Endodermal cell (in vitro differentiated cells): ENCODE results near the gene THNSL1. TPM values are rescaled to one million over a fixed set of nuclear protein-coding genes. Genes with fewer than 3 reads are reported as not detected.

Experiments
- DNase-seq: peaks from one replicate; pipeline ENCODE4 v3.0.0-alpha.2; 2017
- H3K27ac ChIP-seq: 2 replicates; pipeline ENCODE4 v1.5.1; 2013; ENCODE audit warnings: mild to moderate bottlenecking, low read depth, low read length, moderate library complexity
- H3K27me3 ChIP-seq: 2 replicates; pipeline ENCODE4 v1.6.1; 2013; ENCODE audit warnings: mild to moderate bottlenecking, low read length, moderate library complexity; ENCODE audit not compliant: insufficient read depth, control insufficient read depth, poor library complexity, severe bottlenecking
- H3K36me3 ChIP-seq: 2 replicates; pipeline ENCODE4 v1.7.0; 2013; ENCODE audit warnings: mild to moderate bottlenecking, low read length, moderate library complexity; ENCODE audit not compliant: control insufficient read depth, insufficient read depth
- H3K4me1 ChIP-seq: one replicate; pipeline ENCODE4 v1.7.0; 2013; ENCODE audit warnings: low read length; ENCODE audit not compliant: control insufficient read depth, insufficient read depth
- H3K4me3 ChIP-seq: 2 replicates; pipeline ENCODE4 v1.5.1; 2013; ENCODE audit warnings: mild to moderate bottlenecking, low read length, moderate library complexity
- H3K9ac ChIP-seq: 2 replicates; pipeline ENCODE4 v1.6.1; 2013; ENCODE audit warnings: mild to moderate bottlenecking, low read length, moderate library complexity; ENCODE audit not compliant: poor library complexity, severe bottlenecking; ENCODE audit errors: extremely low read depth
- H3K9me3 ChIP-seq: 2 replicates; pipeline ENCODE4 v1.6.1; 2013; ENCODE audit warnings: mild to moderate bottlenecking, low read length, moderate library complexity; ENCODE audit not compliant: control insufficient read depth
- H3K27ac Mint-ChIP-seq: 2 replicates; pipeline ENCODE4 v1.8.0; 2020; ENCODE audit warnings: mixed read lengths
- H3K27me3 Mint-ChIP-seq: 2 replicates; pipeline ENCODE4 v1.8.0; 2021; ENCODE audit warnings: mild to moderate bottlenecking, mixed read lengths; ENCODE audit not compliant: insufficient read depth
- H3K36me3 Mint-ChIP-seq: 2 replicates; pipeline ENCODE4 v1.8.0; 2020; ENCODE audit warnings: low read depth, mixed read lengths
- H3K4me1 Mint-ChIP-seq: 2 replicates; pipeline ENCODE4 v1.8.0; 2020; ENCODE audit warnings: mixed read lengths
- H3K4me3 Mint-ChIP-seq: 2 replicates; pipeline ENCODE4 v1.8.0; 2020; ENCODE audit warnings: mild to moderate bottlenecking, moderate library complexity, mixed read lengths
- H3K9me3 Mint-ChIP-seq: 2 replicates; pipeline ENCODE4 v1.8.0; 2020; ENCODE audit warnings: mild to moderate bottlenecking, mixed read lengths
- WGBS, 2 experiments: methylation state at CpG; one replicate each; pipeline versions ENCODE4 v1.1.5 to v1.1.7; 2013; ENCODE audit warnings: missing lambda C conversion rate in 2 of 2, mixed read lengths in 1 of 2; ENCODE audit not compliant: insufficient coverage in 1 of 2, insufficient read length in 1 of 2; 5-methylcytosine and 5-hydroxymethylcytosine counted together
- total RNA-seq, 2 donors: library from RNA; stranded (reverse); fragmentation: NEBNext Ultra II Directional in 1 of 2; extraction: Animal tissue kit (Norgen Biotek cat#: 25700) in 1 of 2; gene quantifications; 2 replicates in 1 of 2; 3 replicates in 1 of 2; pipeline ENCODE4 v1.2.1, GENCODE V29; 2021
- TF ChIP-seq, protein P1 (sequence below): fragments of 200-600 bp; sonication (generic); conservative IDR thresholded peaks from 2 replicates; pipeline ENCODE4 v1.5.0; 2021; ENCODE audit warnings: antibody characterized with exemption, mild to moderate bottlenecking

THNSL1 gene
- total RNA-seq, 2 donors from 2014 or later: 7.2 to 8.7 TPM

DNA sequence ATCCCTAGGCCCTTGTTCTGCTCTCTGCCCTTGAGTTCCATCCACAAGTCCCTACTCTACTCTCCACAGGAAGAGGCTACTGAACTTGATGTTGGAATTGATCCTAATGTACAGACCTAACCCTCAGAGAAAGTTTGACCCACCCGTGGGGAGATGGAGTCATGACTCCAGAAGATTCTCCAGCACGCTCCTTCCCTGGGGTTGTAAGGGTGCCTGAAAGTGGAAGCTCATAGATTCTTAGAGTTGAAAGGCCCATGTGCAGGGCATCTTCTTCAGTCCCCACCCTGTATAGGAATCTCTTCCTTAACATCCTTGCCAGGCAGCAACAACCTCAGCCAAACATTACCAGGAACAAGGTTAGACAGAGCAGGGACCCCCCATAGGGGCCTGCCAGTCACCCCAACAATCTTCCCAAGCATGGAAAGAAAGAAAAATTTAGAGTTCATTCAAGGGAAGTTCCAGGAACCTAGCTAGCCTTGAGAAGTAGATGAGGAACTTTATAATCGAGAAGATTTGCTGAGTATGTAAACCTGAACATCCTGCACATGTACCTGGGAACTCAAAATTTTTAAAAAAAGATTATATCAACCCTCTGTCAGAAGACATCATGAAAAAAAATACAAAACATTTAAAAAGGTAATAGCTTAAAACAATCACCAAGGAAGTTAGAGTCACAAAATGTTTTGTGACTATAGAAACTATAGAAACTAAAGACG, 49.5 kb downstream of the THNSL1 start:
- TF ChIP-seq, protein P1, sequence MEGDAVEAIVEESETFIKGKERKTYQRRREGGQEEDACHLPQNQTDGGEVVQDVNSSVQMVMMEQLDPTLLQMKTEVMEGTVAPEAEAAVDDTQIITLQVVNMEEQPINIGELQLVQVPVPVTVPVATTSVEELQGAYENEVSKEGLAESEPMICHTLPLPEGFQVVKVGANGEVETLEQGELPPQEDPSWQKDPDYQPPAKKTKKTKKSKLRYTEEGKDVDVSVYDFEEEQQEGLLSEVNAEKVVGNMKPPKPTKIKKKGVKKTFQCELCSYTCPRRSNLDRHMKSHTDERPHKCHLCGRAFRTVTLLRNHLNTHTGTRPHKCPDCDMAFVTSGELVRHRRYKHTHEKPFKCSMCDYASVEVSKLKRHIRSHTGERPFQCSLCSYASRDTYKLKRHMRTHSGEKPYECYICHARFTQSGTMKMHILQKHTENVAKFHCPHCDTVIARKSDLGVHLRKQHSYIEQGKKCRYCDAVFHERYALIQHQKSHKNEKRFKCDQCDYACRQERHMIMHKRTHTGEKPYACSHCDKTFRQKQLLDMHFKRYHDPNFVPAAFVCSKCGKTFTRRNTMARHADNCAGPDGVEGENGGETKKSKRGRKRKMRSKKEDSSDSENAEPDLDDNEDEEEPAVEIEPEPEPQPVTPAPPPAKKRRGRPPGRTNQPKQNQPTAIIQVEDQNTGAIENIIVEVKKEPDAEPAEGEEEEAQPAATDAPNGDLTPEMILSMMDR: no peak
- Histone ChIP-seq H3K4me3 (no peak overlapping the region), H3K27me3 (no peaks in the 10 kb centered on the region), H3K36me3 (no peaks in the 10 kb centered on the region), H3K27ac (no peak overlapping the region), H3K4me1 (peaks cover 2% of the 10 kb centered on the region), H3K9me3 (no peaks in the 10 kb centered on the region), H3K9ac (no peak overlapping the region)
- no peak for DNase-seq
- Mint-ChIP-seq H3K27ac (no peak overlapping the region), H3K4me1 (peaks cover 8% of the 10 kb centered on the region), H3K27me3 (peaks cover 34% of the 10 kb centered on the region), H3K36me3 (no peaks in the 10 kb centered on the region), H3K9me3 (no peaks in the 10 kb centered on the region), H3K4me3 (no peak overlapping the region)
- 92 to 94% methylated on average over 3 to 4 of the region's 4 CpGs for WGBS, 2 experiments

DNA sequence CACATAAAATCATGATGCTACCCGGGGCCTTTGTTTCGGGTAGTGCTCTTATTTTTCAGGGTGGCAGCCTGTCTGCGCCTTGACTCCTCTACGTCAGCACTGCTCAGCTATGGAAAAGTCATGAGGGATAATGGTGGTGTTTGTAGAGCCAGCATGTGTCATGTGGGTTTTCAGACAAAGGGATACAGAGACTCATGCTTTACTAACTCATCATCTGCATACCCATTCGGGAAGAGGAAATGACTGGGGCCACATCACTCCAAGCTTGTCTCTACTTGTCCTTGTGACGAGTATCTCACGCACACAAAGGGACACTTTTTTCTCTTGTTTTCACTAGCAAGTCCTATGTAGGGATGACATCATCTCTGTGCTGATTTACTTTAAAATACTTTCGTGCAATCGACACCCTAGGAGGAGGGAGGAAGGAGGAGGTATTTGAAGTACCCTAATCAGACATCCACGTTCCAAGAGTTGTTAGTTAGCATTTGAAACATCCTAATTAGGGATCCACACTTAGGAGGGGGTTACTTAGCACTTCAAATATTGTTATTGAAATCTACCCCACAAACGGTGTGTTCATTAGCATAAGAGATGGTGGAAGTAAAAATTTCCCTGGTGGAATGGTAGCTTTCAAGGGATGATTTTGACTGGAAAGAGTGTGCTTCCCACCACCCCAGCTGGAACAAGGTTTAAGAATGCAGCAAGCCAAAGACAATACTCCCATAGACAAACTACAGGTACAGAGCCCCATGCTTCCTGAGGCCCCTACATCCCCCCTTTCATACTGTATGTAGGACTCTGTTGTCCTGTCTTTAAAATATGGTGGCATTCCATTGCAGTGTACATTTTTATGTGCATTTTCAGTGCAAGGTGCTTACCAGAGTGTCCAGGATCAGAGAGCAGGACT, 52.0 kb downstream of the THNSL1 start:
- H3K9ac ChIP-seq: no peak overlapping the region
- H3K27ac Mint-ChIP-seq: no peak overlapping the region

DNA sequence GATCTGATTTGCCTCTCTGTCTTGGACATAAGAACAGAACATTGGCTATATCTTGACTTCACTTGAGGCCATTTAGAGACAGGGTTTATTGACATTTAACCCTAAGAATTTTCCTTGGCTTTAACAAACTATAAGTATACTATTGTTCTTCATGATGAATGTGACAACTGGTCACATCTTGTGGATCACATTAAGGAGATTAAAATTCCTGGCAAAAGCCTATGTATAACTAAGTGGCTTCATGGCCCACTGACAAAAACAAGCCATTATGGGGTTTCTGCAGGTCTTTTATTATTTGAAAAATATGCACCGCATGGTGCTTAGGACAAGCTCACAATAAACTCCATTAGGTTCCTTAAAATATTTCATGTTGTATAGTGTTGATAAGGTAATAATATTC, 54.8 kb downstream of the THNSL1 start:
- H3K4me3 ChIP-seq: no peak overlapping the region
- H3K27me3 ChIP-seq: peaks cover 35% of the 10 kb centered on the region
- peaks cover 57% of the 10 kb centered on the region for H3K27me3 Mint-ChIP-seq
- H3K27ac ChIP-seq: no peak overlapping the region
- peaks cover 2% of the 10 kb centered on the region for H3K4me1 ChIP-seq
- no peaks in the 10 kb centered on the region for H3K36me3 ChIP-seq
- DNase-seq: no peak
- H3K9ac ChIP-seq: no peak overlapping the region
- no peaks in the 10 kb centered on the region for H3K9me3 ChIP-seq
- H3K4me1 Mint-ChIP-seq: peaks cover 8% of the 10 kb centered on the region
- TF ChIP-seq, protein P1: no peak
- no peaks in the 10 kb centered on the region for H3K9me3 Mint-ChIP-seq
- H3K27ac Mint-ChIP-seq: no peak overlapping the region
- no peaks in the 10 kb centered on the region for H3K36me3 Mint-ChIP-seq
- H3K4me3 Mint-ChIP-seq: no peak overlapping the region
- WGBS, 2 experiments: 89% methylated on average over 1 of the region's 1 CpG; no CpG with 5 or more reads in 1 of the 2 experiments

More for the DNA sequence above, 52.0 kb downstream of the THNSL1 start:
- Mint-ChIP-seq H3K4me1 (peaks cover 8% of the 10 kb centered on the region), H3K4me3 (no peak overlapping the region), H3K36me3 (no peaks in the 10 kb centered on the region), H3K27me3 (peaks cover 40% of the 10 kb centered on the region), H3K9me3 (no peaks in the 10 kb centered on the region)
- TF ChIP-seq, protein P1: no peak
- Histone ChIP-seq H3K4me1 (peaks cover 2% of the 10 kb centered on the region), H3K36me3 (no peaks in the 10 kb centered on the region), H3K27me3 (peaks cover 7% of the 10 kb centered on the region), H3K27ac (no peak overlapping the region), H3K9me3 (no peaks in the 10 kb centered on the region), H3K4me3 (no peak overlapping the region)
- 55 to 59% methylated on average over 2 to 10 of the region's 11 CpGs for WGBS, 2 experiments
- peak; percentile 71 for DNase-seq
